Stomach (tissue), 9 donors: Measurements from ENCODE around the gene ZNF136. TPM values are rescaled to one million over a fixed set of nuclear protein-coding genes. Genes with fewer than 3 reads are reported as not detected.
A peak's percentile ranks its signal among the peaks of the same experiment; 100 is the strongest.

Experiments
- DNase-seq, 2 donors: peaks; one replicate each; pipeline versions ENCODE4 v3.0.0 to v3.0.0-alpha.2; 2013 to 2019
- H3K27ac ChIP-seq, 5 donors: fragments of 200-600 bp in 4 of 5; sonication (generic) in 4 of 5; one replicate each; pipeline ENCODE4 v1.5.1; 2013 to 2019; ENCODE audit warnings: mild to moderate bottlenecking in 1 of 5, moderate library complexity in 1 of 5
- H3K27me3 ChIP-seq, 3 donors: fragments of 200-600 bp; sonication (generic); one replicate each; pipeline ENCODE4 v1.5.1; 2017 to 2019; ENCODE audit warnings: mixed run types in 1 of 3
- H3K36me3 ChIP-seq, 4 donors: fragments of 200-600 bp; sonication (generic); 1 replicate in 3 of 4; 2 replicates in 1 of 4; pipeline ENCODE4 v1.5.1; 2016 to 2019
- H3K4me1 ChIP-seq, 4 donors: fragments of 200-600 bp; sonication (generic); one replicate each; pipeline ENCODE4 v1.5.1; 2016 to 2019
- H3K4me3 ChIP-seq, 4 donors: fragments of 200-600 bp; sonication (generic) in 3 of 4; one replicate each; pipeline ENCODE4 v1.5.1; 2016 to 2019; ENCODE audit warnings: mild to moderate bottlenecking in 1 of 4
- H3K9me3 ChIP-seq, 4 donors: fragments of 200-600 bp; sonication (generic); one replicate each; pipeline ENCODE4 v1.5.1; 2016 to 2019
- EP300 ChIP-seq: sonication (generic); formaldehyde crosslinking; IDR thresholded peaks from one replicate; pipeline ENCODE4 v1.6.1; 2017; ENCODE audit warnings: antibody characterized with exemption
- POLR2A ChIP-seq, 4 donors: fragments of 450-650 bp; IDR thresholded peaks; one replicate each; pipeline ENCODE4 v1.6.1; 2016; ENCODE audit warnings: antibody characterized with exemption in 4 of 4, control low read depth in 2 of 4, mild to moderate bottlenecking in 1 of 4, moderate library complexity in 1 of 4
- POLR2AphosphoS5 ChIP-seq, 3 donors: sonication (generic); formaldehyde crosslinking; IDR thresholded peaks; one replicate each; pipeline ENCODE4 v1.6.1; 2016; ENCODE audit warnings: antibody characterized with exemption in 3 of 3
- WGBS, 5 donors: extraction: QIAGEN DNeasy Blood & Tissue Kit in 3 of 5; methylation state at CpG; one replicate each; pipeline versions ENCODE4 v1.1.5 to v1.1.7; 2013 to 2018; 5-methylcytosine and 5-hydroxymethylcytosine counted together
- intact Hi-C: fragments of 100-400 bp; cut with DNase I; formaldehyde crosslinking; loops from one replicate; pipeline ENCODE4 v1.15.1; 2023; ENCODE audit warnings: low total_unique reads
- polyA plus RNA-seq, 3 donors: library from polyadenylated mRNA; stranded (reverse); fragments of 200-250 nt; gene quantifications; one replicate each; pipeline ENCODE4 v1.2.3, GENCODE V29; 2013
- total RNA-seq, 5 donors: library from RNA; depleted of rRNA; stranded (reverse); fragments of >200 nt; gene quantifications; one replicate each; pipeline versions ENCODE4 v1.1.0 to v1.2.3, GENCODE V29; 2014 to 2016
- TF ChIP-seq, protein P1 (sequence below), 7 experiments: fragments of 450-650 bp in 4 of 7; fragments of 200-600 bp in 3 of 7; sonication (generic) in 3 of 7; IDR thresholded peaks; one replicate each; pipeline ENCODE4 v1.5.1; 2016 to 2019; ENCODE audit warnings: antibody characterized with exemption in 7 of 7, control low read depth in 2 of 7, mild to moderate bottlenecking in 1 of 7
- donor health status: healthy with polysubstance abuse.
- donor health status: Bipolar disorder and iron deficiency.
- donor health status: healthy.

The ZNF136 gene
- total and polyA plus RNA-seq, 8 donors = 0.58 to 25.1 (median 3.5) TPM

DNA sequence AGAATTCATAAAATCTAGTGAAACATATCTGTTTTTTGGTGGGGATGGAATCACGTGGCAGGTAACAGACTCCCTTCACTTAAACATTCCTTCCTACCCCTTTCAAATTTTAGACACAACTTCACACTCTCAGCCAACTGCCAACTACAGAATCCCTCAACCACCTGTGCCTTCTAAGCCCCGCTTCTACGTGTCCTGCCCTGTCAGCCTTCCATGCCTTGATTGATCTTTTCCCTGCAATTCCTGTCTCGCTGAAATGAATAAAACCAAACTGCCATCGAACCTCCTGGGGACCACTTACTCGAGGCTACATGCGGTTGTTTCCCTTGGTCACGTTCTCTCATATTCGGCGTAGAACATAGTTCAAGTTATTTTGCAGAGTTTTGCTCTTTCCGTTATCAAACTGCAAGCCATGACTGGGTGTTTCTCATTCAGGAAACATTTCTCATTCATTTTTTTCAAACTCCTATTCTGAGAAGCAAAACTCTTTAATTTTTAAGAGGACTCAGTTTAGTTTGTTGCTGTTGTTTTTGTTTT lies 7.5 kb upstream of the ZNF136 start:
- H3K4me3 ChIP-seq = peak overlapping the region; percentile 69 to 96 (median 86)
- H3K27ac ChIP-seq = peak overlapping the region in 4 of 5 donors; percentile 70 to 82 (median 79)
- WGBS, 5 donors = 21 to 29% (median 23%) methylated on average over 11 of the region's 11 CpGs
- DNase-seq = peak in 1 of 2 donors; percentile 28
- H3K9me3 ChIP-seq = no peaks in the 10 kb centered on the region
- no peak for TF ChIP-seq POLR2A (IDR thresholded peaks at IDR 0.05)
- no peak for TF ChIP-seq EP300
- TF ChIP-seq POLR2AphosphoS5 (IDR thresholded peaks at IDR 0.05) = no peak
- TF ChIP-seq, protein P1, sequence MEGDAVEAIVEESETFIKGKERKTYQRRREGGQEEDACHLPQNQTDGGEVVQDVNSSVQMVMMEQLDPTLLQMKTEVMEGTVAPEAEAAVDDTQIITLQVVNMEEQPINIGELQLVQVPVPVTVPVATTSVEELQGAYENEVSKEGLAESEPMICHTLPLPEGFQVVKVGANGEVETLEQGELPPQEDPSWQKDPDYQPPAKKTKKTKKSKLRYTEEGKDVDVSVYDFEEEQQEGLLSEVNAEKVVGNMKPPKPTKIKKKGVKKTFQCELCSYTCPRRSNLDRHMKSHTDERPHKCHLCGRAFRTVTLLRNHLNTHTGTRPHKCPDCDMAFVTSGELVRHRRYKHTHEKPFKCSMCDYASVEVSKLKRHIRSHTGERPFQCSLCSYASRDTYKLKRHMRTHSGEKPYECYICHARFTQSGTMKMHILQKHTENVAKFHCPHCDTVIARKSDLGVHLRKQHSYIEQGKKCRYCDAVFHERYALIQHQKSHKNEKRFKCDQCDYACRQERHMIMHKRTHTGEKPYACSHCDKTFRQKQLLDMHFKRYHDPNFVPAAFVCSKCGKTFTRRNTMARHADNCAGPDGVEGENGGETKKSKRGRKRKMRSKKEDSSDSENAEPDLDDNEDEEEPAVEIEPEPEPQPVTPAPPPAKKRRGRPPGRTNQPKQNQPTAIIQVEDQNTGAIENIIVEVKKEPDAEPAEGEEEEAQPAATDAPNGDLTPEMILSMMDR (IDR thresholded peaks at IDR 0.05) = no peak
- H3K27me3 ChIP-seq = no peaks in the 10 kb centered on the region
- H3K36me3 ChIP-seq = peaks cover 0 to 18% (median 14%) of the 10 kb centered on the region in 4 donors
- intact Hi-C loops = no loop called here
- H3K4me1 ChIP-seq = peaks cover 10 to 29% (median 20%) of the 10 kb centered on the region in 4 donors

- WGBS, 5 donors = 0 to 1% (median 1%) methylated on average over 15 to 58 of the region's 58 CpGs
- Histone ChIP-seq H3K27me3 (no peaks in the 10 kb centered on the region), H3K4me1 (peaks cover 10 to 29% (median 20%) of the 10 kb centered on the region in 4 donors), H3K27ac (peak within 1 kb of the TSS; percentile 7 to 82 (median 77)), H3K36me3 (peaks cover 0 to 9% (median 6%) of the 10 kb centered on the region in 4 donors), H3K9me3 (no peaks in the 10 kb centered on the region), H3K4me3 (peak within 1 kb of the TSS; percentile 69 to 96 (median 86))
- peak in 2 of 3 donors; percentile 5 to 68 for TF ChIP-seq POLR2AphosphoS5 (IDR thresholded peaks at IDR 0.05)
- peak in 1 of 4 donors; percentile 28 for TF ChIP-seq POLR2A (IDR thresholded peaks at IDR 0.05)
- TF ChIP-seq, protein P1 (IDR thresholded peaks at IDR 0.05) = no peak
- intact Hi-C loops = no loop called here
- peak; percentile 83 to 95 for DNase-seq
Measured at GRCh38 chr19:12156223-12157058, 6.5 kb upstream of the ZNF136 start, which contains the start of gene ZNF625. ZNF625 (minus strand) TSS chr19:12156734; CDS start chr19:12156558, 176 bp downstream.

GRCh38 chr19:12159773-12160414 lies 3.0 kb upstream of the ZNF136 start:
- Histone ChIP-seq H3K27ac (no peak overlapping the region), H3K36me3 (peaks cover 0 to 4% (median 0%) of the 10 kb centered on the region in 4 donors), H3K4me3 (no peak overlapping the region), H3K9me3 (no peaks in the 10 kb centered on the region), H3K4me1 (peaks cover 25 to 39% (median 33%) of the 10 kb centered on the region in 4 donors), H3K27me3 (no peaks in the 10 kb centered on the region)
- DNase-seq = no peak
- WGBS, 5 donors = 90 to 96% (median 94%) methylated on average over 25 of the region's 25 CpGs
- no peak for TF ChIP-seq POLR2A (IDR thresholded peaks at IDR 0.05)
- intact Hi-C loops = no loop called here

DNA sequence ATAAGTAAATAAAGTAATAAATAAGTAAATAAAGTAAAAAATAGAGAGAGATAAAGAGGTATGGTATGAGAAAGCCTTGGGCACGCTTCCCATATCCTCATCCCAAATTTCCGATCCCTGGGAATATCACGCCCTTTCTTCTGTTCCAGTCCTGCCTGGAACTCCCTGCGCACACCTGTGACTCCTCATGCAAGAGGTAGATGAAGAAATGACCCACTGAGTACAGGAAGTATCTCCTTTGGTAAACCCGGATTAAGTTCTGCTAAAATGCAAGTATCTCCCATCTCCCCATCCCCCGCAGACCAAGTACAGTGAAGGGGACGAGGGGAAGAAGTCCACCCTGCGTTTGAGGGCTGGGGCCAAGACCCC lies 399 bp upstream of the ZNF136 start:
- peaks cover 13 to 45% (median 32%) of the 10 kb centered on the region in 4 donors for H3K4me1 ChIP-seq
- peaks cover 0 to 13% (median 0%) of the 10 kb centered on the region in 4 donors for H3K36me3 ChIP-seq
- TF ChIP-seq POLR2A (IDR thresholded peaks at IDR 0.05) (no peak), EP300 (no peak)
- intact Hi-C loops = no loop called here
- H3K27me3 ChIP-seq = no peaks in the 10 kb centered on the region
- no peak for DNase-seq
- H3K4me3 ChIP-seq = peak overlapping the region; percentile 63 to 82 (median 79)
- H3K9me3 ChIP-seq = no peaks in the 10 kb centered on the region
- WGBS, 5 donors = 15 to 18% (median 18%) methylated on average over 8 of the region's 8 CpGs
- H3K27ac ChIP-seq = peak overlapping the region; percentile 92 to 99 (median 97)

DNA sequence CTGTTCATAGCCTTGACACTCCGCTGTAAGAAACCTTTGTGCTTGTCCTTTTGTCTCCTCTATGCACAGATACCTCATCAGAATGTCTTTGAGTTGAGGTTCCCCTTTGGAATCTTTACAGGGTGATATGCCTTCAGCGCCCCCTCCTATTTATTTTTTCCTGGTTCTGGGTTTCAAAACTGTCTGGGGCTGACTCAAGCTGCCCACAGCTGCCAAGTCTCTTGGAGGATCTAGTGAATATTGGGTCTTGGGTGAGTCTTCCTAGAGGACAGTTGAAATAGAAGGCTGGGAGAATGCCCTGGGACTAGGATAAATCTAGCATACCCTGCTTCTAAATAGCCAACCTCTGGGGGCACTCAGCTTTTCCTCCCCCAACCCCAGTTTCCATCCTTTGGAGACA lies 930 bp downstream of the ZNF136 start:
- Histone ChIP-seq H3K4me3 (peak overlapping the region; percentile 63 to 82 (median 79)), H3K9me3 (no peaks in the 10 kb centered on the region), H3K27ac (peak overlapping the region in 4 of 5 donors; percentile 92 to 98 (median 96)), H3K27me3 (no peaks in the 10 kb centered on the region), H3K4me1 (peaks cover 13 to 46% (median 32%) of the 10 kb centered on the region in 4 donors), H3K36me3 (peaks cover 0 to 18% (median 6%) of the 10 kb centered on the region in 4 donors)
- WGBS, 5 donors = 5 to 13% (median 8%) methylated on average over 2 of the region's 2 CpGs
- DNase-seq = no peak
- intact Hi-C loops = no loop called here
- TF ChIP-seq, protein P1 (IDR thresholded peaks at IDR 0.05) = no peak
- TF ChIP-seq POLR2A (IDR thresholded peaks at IDR 0.05) (no peak), EP300 (no peak), POLR2AphosphoS5 (IDR thresholded peaks at IDR 0.05) (no peak)
